Activated CD4-positive, alpha-beta T cell treated with anti-CD3 and anti-CD28 coated beads, Interleukin-2, amount 10 ng/mL, durations not matched to agents 24 days and 14 days (primary cell): ENCODE data around the gene CELF4. TPM values are rescaled to one million over a fixed set of nuclear protein-coding genes. Genes with fewer than 3 reads are reported as not detected.

Experiments
- DNase-seq: peaks from one replicate; pipeline ENCODE4 v3.0.0; 2022
- H3K27ac Mint-ChIP-seq: one replicate; pipeline ENCODE4 v1.8.0; 2022; ENCODE audit warnings: mild to moderate bottlenecking, mixed read lengths
- H3K27me3 Mint-ChIP-seq: one replicate; pipeline ENCODE4 v1.8.0; 2022; ENCODE audit warnings: mixed read lengths
- H3K36me3 Mint-ChIP-seq: one replicate; pipeline ENCODE4 v1.8.0; 2022; ENCODE audit warnings: low read depth, mild to moderate bottlenecking, mixed read lengths
- H3K4me1 Mint-ChIP-seq: one replicate; pipeline ENCODE4 v1.8.0; 2021; ENCODE audit warnings: mixed read lengths
- H3K4me3 Mint-ChIP-seq: one replicate; pipeline ENCODE4 v1.8.0; 2022; ENCODE audit warnings: mild to moderate bottlenecking, moderate library complexity, mixed read lengths
- H3K9me3 Mint-ChIP-seq: one replicate; pipeline ENCODE4 v1.8.0; 2021; ENCODE audit warnings: mixed read lengths
- intact Hi-C: fragments of 100-400 bp; cut with micrococcal nuclease; formaldehyde crosslinking; loops from one replicate; pipeline ENCODE4 v1.15.1; 2023
- total RNA-seq: library from RNA; stranded (reverse); gene quantifications from 2 replicates; pipeline ENCODE4 v1.2.3, GENCODE V29; 2022

Gene CELF4
- total RNA-seq, 1 donor from 2014 or later = not detected

GRCh38 chr18:37432436-37433195, 133.0 kb downstream of the CELF4 start:
- DNase-seq = no peak
- intact Hi-C loops = no loop called here
- peaks cover 7% of the 10 kb centered on the region for H3K27me3 Mint-ChIP-seq
- no peaks in the 10 kb centered on the region for H3K36me3 Mint-ChIP-seq
- H3K27ac Mint-ChIP-seq = no peak overlapping the region
- no peak overlapping the region for H3K4me3 Mint-ChIP-seq
- H3K9me3 Mint-ChIP-seq = no peaks in the 10 kb centered on the region
- no peaks in the 10 kb centered on the region for H3K4me1 Mint-ChIP-seq

GRCh38 chr18:37430357-37431076, 135.1 kb downstream of the CELF4 start:
- Mint-ChIP-seq H3K27ac (no peak overlapping the region), H3K9me3 (no peaks in the 10 kb centered on the region), H3K4me3 (no peak overlapping the region), H3K36me3 (no peaks in the 10 kb centered on the region), H3K27me3 (peaks cover 3% of the 10 kb centered on the region), H3K4me1 (no peaks in the 10 kb centered on the region)
- no peak for DNase-seq
- intact Hi-C loops = no loop called here

DNA sequence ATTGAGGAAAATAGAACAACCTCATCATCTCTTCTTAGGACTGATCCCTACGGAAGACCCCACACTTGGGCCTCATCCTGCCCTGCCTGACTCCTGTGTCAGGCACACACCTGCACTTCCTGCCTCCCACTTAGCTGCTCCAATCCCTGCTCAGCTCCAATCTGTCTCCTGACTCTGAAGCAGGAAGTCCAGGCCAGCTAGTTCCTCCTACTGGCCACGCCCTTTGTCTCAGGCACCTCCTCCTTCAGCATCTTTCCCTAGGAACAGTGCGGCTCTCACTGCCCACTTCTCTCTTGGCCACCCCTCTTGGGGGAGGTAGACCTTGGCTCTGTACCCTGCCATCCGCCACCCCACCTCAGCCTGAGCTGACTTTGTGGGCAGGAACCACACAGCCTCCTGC, 135.8 kb downstream of the CELF4 start:
- Mint-ChIP-seq H3K4me1 (no peaks in the 10 kb centered on the region), H3K9me3 (no peaks in the 10 kb centered on the region), H3K4me3 (no peak overlapping the region), H3K36me3 (no peaks in the 10 kb centered on the region), H3K27ac (no peak overlapping the region), H3K27me3 (no peaks in the 10 kb centered on the region)
- DNase-seq = no peak
- intact Hi-C loops = no loop called here

DNA sequence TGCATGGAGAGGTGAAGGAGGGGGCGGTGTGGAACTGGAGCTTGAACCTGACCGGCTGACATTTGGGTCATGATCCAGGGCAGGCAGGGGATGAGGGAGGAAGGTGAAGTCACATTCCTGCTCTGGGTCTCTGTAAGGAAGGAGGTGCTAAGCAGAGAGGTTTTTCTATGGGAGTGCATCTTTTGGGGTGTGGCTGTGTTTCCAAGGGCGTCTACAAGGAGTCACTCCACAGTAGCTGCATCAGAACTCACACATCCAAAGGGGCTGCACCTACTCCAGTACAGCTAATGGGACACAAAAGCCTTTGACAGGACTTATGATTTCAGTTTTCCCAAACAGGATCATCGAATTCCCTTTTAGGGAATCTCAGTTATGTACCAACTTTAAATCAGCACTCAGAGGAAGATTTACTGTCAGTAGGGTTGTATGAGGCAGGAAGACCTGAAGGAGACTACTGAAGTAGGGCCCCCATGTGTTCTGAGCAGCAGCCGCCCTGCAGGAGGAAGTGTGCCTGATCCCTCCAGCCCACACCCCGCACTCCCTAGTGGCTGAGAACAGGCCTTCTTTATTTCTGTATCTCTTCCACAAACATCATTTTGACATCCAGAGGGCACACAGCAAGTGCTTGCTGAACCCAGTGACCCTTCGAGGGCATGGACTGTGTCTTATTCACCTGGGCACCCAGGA, 137.2 kb downstream of the CELF4 start:
- no peak overlapping the region for H3K27ac Mint-ChIP-seq
- no peak for DNase-seq
- H3K27me3 Mint-ChIP-seq = no peaks in the 10 kb centered on the region
- H3K4me1 Mint-ChIP-seq = no peaks in the 10 kb centered on the region
- no peaks in the 10 kb centered on the region for H3K36me3 Mint-ChIP-seq
- no peak overlapping the region for H3K4me3 Mint-ChIP-seq
- H3K9me3 Mint-ChIP-seq = no peaks in the 10 kb centered on the region
- intact Hi-C loops = no loop called here

DNA sequence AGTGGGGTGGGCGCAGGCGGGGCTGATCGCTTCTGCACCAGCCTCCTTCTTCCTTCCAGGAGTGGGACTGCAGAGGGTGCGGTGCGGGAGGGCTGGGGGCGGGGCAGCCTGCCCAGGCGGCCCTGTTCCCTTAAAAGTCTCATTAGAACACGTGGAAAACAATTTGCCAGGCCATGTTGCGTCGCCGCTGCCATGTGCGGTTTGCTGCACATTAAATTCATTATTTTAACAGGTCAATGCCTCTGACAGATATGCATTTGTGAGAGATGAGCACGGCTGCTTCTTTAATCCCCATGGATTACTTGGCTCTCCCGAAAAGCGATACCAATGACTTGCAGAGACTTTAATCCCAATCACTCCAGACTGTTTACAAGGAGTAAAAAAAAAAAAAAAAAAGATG, 139.0 kb downstream of the CELF4 start:
- no peaks in the 10 kb centered on the region for H3K36me3 Mint-ChIP-seq
- H3K4me3 Mint-ChIP-seq = no peak overlapping the region
- no peaks in the 10 kb centered on the region for H3K4me1 Mint-ChIP-seq
- no peak for DNase-seq
- H3K27ac Mint-ChIP-seq = no peak overlapping the region
- intact Hi-C loops = no loop called here
- H3K27me3 Mint-ChIP-seq = no peaks in the 10 kb centered on the region
- H3K9me3 Mint-ChIP-seq = no peaks in the 10 kb centered on the region

DNA sequence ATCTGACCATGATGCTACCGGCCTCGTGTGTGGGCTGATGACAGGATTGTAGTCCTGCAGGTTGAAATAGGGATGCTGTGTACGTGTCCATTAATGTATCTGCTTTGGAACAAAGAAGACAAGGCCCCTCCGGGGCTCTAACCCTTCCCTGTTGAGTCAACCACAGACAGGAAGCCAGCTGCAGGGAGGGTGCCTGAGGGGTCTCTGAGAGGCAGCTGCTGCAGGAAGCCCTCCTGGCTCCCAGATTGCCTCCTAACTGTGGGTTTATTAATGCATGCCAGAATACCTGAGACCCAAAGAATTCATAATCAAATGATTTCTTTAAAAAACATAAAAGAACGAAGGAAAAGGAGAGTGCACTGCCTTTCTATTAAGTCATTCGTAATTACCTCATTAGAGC, 140.4 kb downstream of the CELF4 start:
- no peaks in the 10 kb centered on the region for H3K4me1 Mint-ChIP-seq
- H3K27me3 Mint-ChIP-seq = no peaks in the 10 kb centered on the region
- no peaks in the 10 kb centered on the region for H3K9me3 Mint-ChIP-seq
- no peak overlapping the region for H3K4me3 Mint-ChIP-seq
- DNase-seq = no peak
- no peak overlapping the region for H3K27ac Mint-ChIP-seq
- intact Hi-C loops = no loop called here
- no peaks in the 10 kb centered on the region for H3K36me3 Mint-ChIP-seq

DNA sequence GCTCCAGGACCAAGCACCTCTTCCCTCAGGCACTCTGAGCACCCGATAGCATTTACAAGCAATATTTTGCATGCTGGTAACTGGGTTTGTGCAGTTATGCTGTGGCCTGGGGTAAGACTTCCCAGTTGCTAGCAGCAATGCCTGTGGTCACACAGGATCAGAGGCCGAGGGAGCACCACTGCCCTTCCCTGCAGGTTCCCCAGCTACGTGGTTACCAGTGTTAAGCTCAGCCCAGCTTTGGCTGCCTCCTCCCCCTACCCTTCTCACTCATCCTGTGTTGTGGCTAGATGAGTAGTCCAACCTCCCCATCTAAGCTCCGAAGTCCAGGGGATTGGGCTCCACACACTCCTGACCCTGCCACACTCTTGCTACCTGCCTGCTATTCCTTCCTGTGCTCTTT, 141.1 kb downstream of the CELF4 start:
- Mint-ChIP-seq H3K36me3 (no peaks in the 10 kb centered on the region), H3K27ac (no peak overlapping the region), H3K4me1 (no peaks in the 10 kb centered on the region), H3K27me3 (no peaks in the 10 kb centered on the region), H3K4me3 (no peak overlapping the region), H3K9me3 (no peaks in the 10 kb centered on the region)
- no peak for DNase-seq
- intact Hi-C loops = no loop called here

DNA sequence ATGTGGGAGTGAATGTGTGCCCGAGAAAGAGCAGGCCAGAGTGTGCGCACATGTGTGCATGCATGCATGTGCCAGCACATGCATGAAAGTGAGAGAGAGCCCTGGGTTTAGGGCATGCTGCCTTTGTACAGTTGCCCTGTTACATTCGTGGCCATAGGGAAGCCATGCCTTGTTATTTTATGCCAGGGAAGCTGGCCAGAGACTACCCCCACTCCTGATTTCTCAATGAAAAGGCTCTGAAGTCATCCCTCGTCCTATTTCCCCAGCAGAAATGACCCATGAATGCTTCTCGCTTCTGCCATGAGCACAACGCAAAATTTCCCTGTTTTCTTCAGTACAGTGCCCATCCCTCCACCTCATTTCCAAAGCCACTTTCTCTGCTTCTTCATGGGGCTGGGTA, 143.0 kb downstream of the CELF4 start:
- no peak overlapping the region for H3K4me3 Mint-ChIP-seq
- no peak for DNase-seq
- H3K9me3 Mint-ChIP-seq = no peaks in the 10 kb centered on the region
- no peaks in the 10 kb centered on the region for H3K36me3 Mint-ChIP-seq
- H3K4me1 Mint-ChIP-seq = no peaks in the 10 kb centered on the region
- intact Hi-C loops = no loop called here
- H3K27ac Mint-ChIP-seq = no peak overlapping the region
- no peaks in the 10 kb centered on the region for H3K27me3 Mint-ChIP-seq

- Mint-ChIP-seq H3K9me3 (no peaks in the 10 kb centered on the region), H3K36me3 (no peaks in the 10 kb centered on the region)
- intact Hi-C loops = no loop called here
Measured at GRCh38 chr18:37422116-37422515, 143.5 kb downstream of the CELF4 start.

DNA sequence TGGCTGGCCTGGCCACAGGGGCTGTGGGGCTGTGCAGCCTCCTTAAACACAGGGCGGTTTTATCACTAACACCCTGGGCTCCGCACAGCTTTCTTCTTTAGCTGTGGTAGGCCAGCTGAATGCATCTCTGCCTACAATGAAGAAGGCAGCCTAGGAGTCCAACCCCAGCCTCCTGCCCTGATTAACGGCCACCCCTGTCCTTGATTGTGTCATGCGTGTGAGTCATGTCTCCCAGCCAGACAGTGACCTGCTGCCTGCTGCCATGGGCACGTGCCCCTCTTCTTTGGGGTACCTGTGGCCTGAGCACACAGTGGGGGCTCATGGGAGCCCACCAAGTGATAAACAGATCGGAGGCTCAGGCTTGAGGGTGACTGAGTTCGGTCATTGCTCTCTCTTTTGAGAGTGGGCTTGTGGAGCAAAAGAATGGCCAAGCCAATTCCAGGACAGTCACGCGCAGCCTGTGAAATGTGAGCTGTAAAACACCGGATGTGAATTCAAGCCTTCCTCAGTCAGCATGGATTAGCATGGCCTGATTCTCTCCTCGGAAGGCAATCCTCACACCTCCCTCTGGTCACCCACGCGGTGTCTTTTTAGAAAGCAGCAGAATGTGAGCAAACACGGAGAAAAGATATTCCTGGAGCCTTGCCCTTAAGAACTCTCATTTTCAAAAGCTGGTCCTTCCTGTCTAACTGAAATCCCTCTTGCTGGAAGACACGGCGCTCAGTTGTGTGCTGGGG, 144.1 kb downstream of the CELF4 start:
- H3K4me3 Mint-ChIP-seq = no peak overlapping the region
- DNase-seq = no peak
- intact Hi-C loops = no loop called here
- no peaks in the 10 kb centered on the region for H3K36me3 Mint-ChIP-seq
- H3K27me3 Mint-ChIP-seq = no peaks in the 10 kb centered on the region
- H3K9me3 Mint-ChIP-seq = no peaks in the 10 kb centered on the region
- H3K27ac Mint-ChIP-seq = no peak overlapping the region
- H3K4me1 Mint-ChIP-seq = no peaks in the 10 kb centered on the region

More at GRCh38 chr18:37422116-37422515, 143.5 kb downstream of the CELF4 start:
- Mint-ChIP-seq H3K4me1 (no peaks in the 10 kb centered on the region), H3K27me3 (no peaks in the 10 kb centered on the region), H3K4me3 (no peak overlapping the region), H3K27ac (no peak overlapping the region)
- DNase-seq = no peak

DNA sequence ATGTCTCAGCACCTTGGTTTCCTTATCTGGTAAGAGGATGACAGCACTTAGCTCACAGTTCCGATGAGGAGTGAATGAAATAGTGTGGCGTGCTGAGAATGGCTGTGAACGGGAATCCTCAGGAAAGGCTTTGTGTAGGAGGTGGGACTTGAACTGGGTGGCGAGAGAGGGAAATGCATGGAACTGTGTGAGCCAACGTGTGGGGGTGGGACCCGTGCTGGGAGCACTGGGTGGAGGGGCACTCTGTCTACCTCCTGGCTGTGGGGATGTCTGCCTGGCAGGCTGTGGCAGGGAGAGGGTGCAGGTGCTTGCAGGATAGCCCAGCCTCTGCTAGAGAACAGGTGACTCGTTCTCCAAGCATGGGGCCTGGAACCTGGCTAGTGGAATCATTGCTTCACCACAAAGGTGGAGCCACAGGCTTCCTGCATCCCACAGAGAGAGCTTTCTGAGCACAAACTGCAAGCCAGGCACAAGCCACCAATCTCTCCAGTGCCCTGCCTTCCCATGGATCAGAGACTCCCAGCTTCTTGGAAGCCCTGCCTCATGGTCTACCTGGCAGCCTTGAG, 145.2 kb downstream of the CELF4 start:
- Mint-ChIP-seq H3K27me3 (no peaks in the 10 kb centered on the region), H3K36me3 (no peaks in the 10 kb centered on the region), H3K4me1 (no peaks in the 10 kb centered on the region), H3K9me3 (no peaks in the 10 kb centered on the region), H3K27ac (no peak overlapping the region), H3K4me3 (no peak overlapping the region)
- intact Hi-C loops = no loop called here
- no peak for DNase-seq

- no peaks in the 10 kb centered on the region for H3K27me3 Mint-ChIP-seq
- no peaks in the 10 kb centered on the region for H3K36me3 Mint-ChIP-seq
- H3K4me1 Mint-ChIP-seq = no peaks in the 10 kb centered on the region
- intact Hi-C loops = no loop called here
- no peak overlapping the region for H3K4me3 Mint-ChIP-seq
- no peak for DNase-seq
- no peak overlapping the region for H3K27ac Mint-ChIP-seq
- H3K9me3 Mint-ChIP-seq = no peaks in the 10 kb centered on the region
Measured at GRCh38 chr18:37419866-37420265, 145.7 kb downstream of the CELF4 start.

- no peak for DNase-seq
- H3K36me3 Mint-ChIP-seq = no peaks in the 10 kb centered on the region
- H3K27me3 Mint-ChIP-seq = no peaks in the 10 kb centered on the region
- intact Hi-C loops = no loop called here
- no peaks in the 10 kb centered on the region for H3K4me1 Mint-ChIP-seq
- H3K27ac Mint-ChIP-seq = no peak overlapping the region
- no peaks in the 10 kb centered on the region for H3K9me3 Mint-ChIP-seq
- no peak overlapping the region for H3K4me3 Mint-ChIP-seq
Measured at GRCh38 chr18:37419315-37419714, 146.3 kb downstream of the CELF4 start.
